Muscle of leg (tissue), 16 donors: ENCODE data around the gene SLC39A12. TPM values are rescaled to one million over a fixed set of nuclear protein-coding genes. Genes with fewer than 3 reads are reported as not detected.

Source experiments
- DNase-seq: peaks from one replicate; pipeline ENCODE4 v3.0.0; 2013
- H3K27ac ChIP-seq: one replicate; pipeline ENCODE4 v1.5.1; 2013; ENCODE audit warnings: mild to moderate bottlenecking, low read length, control low read depth
- H3K27me3 ChIP-seq: one replicate; pipeline ENCODE4 v1.6.1; 2013; ENCODE audit warnings: low read length; ENCODE audit not compliant: control insufficient read depth, insufficient read depth
- H3K36me3 ChIP-seq: one replicate; pipeline ENCODE4 v1.6.1; 2013; ENCODE audit warnings: low read length; ENCODE audit not compliant: control insufficient read depth, insufficient read depth
- H3K4me1 ChIP-seq: one replicate; pipeline ENCODE4 v1.6.1; 2013; ENCODE audit warnings: low read length; ENCODE audit not compliant: control insufficient read depth, insufficient read depth
- H3K4me3 ChIP-seq: one replicate; pipeline ENCODE4 v1.5.1; 2013; ENCODE audit warnings: low read length, control low read depth
- H3K9me3 ChIP-seq: replicated peaks from 2 replicates; pipeline ENCODE4 v1.6.1; 2013; ENCODE audit warnings: low read depth, low read length; ENCODE audit not compliant: control insufficient read depth
- WGBS: methylation state at CpG from one replicate; pipeline ENCODE4 v1.1.5; 2013; ENCODE audit warnings: missing lambda C conversion rate; ENCODE audit not compliant: insufficient coverage; 5-methylcytosine and 5-hydroxymethylcytosine counted together
- long read RNA-seq, 11 donors: transcript quantifications; one replicate each; lab custom pipeline, GENCODE V29; 2026
- polyA plus RNA-seq, 8 donors: library from polyadenylated mRNA; unstranded; fragments of 120-200 nt; gene quantifications; one replicate each; pipeline versions ENCODE4 v1.2.1 to v1.2.3, GENCODE V29; 2013; ENCODE audit warnings: inconsistent platforms in 1 of 8, low replicate concordance in 1 of 8; ENCODE audit not compliant: insufficient read length in 8 of 8, insufficient read depth in 1 of 8
- total RNA-seq: library from RNA; stranded (reverse); fragments of 120-200 nt; gene quantifications from one replicate; pipeline ENCODE4 v1.2.4, GENCODE V29; 2013

Gene SLC39A12
- total RNA-seq = 0.04 TPM
- not detected for polyA plus RNA-seq
- long read RNA-seq, donor 1 = 0 reads
- long read RNA-seq, donor 2 = 0 reads
- long read RNA-seq, donor 3 = 0 reads
- long read RNA-seq, donor 4 = 0 reads
- long read RNA-seq, donor 5 = 0 reads
- long read RNA-seq, donor 6 = 0 reads
- long read RNA-seq, donor 7 = 0 reads
- long read RNA-seq, donor 8 = 0 reads
- long read RNA-seq, donor 9 = 0 reads
- long read RNA-seq, donor 10 = 0 reads
- long read RNA-seq, donor 11 = 0 reads

DNA sequence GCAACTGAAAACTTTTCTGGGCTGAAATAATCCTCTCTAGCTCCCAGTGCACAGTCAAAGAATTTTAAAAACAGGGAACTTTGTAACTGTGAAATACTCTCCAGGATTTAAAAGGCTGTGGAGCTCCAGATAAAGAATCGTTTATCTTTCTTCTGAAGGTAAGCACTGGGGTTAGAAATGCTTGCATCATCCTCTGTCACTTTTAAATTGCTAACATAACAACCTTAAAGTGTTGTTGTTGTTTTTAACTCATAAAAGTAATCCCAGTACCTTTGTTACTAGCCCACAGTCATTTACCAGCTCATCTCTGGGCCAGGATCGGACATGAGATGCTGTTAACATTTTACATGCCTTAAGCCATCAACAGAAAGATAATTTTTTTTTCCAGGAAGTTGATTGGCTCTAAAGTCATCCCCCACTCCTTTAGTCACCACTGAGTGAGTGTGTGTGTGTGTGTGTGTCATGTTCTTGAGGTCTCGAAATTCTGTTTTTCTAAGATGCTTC is at the start of gene SLC39A12:
Gene SLC39A12, plus strand, starts transcription at position 51 of the 504 bp plus-strand sequence. CDS start 1,359 bp downstream, outside the sequence.
- Histone ChIP-seq H3K4me3 (no peak within 1 kb of the TSS), H3K27me3 (no peaks in the 10 kb centered on the region), H3K4me1 (no peaks in the 10 kb centered on the region), H3K27ac (no peak within 1 kb of the TSS), H3K36me3 (no peaks in the 10 kb centered on the region), H3K9me3 (no peaks in the 10 kb centered on the region)
- WGBS = no CpG with 5 or more reads among the region's 3 CpGs
- no peak for DNase-seq

DNA sequence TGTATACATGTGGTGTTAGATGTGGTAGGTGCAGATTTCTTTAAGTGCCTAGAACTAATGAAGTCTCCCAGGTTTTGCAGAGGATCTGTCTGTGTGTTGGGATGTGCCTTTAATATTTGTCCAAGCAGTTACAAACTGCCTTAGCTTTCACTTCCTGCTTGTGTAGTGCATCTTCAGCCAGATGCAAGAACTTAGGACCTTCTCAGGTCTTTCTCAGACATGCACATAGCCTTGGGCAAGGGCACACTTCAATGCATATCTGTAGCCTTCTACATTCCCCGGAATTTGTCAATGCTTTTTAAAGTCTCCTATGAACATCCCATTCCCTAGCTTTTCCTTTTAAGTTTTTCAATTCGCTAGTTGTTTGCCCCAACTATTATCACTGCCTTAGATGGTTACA is 47.2 kb upstream of the SLC39A12 start:
- Histone ChIP-seq H3K27me3 (no peaks in the 10 kb centered on the region), H3K36me3 (no peaks in the 10 kb centered on the region), H3K4me3 (no peak overlapping the region), H3K27ac (no peak overlapping the region), H3K4me1 (no peaks in the 10 kb centered on the region), H3K9me3 (no peaks in the 10 kb centered on the region)
- WGBS = 86% methylated on average over 1 of the region's 2 CpGs
- no peak for DNase-seq

DNA sequence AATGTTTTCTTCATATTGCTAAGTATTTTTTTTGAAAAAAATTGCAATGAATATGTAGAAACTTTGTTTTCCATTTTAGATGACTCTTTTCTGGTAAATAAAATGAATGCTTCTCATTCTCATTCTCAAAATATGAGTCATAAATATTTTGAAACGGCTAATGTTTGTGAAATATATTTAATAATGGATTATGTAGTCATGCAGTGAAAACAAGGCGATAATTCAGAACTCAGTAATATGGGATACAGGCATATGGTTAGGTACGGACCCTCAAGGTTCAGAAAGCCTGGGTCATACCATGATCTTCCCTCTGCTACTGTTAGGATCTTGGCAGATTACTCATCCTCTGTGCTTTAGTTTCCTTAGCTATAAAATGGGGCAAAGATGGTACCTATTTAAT is 46.2 kb upstream of the SLC39A12 start:
- no peaks in the 10 kb centered on the region for H3K36me3 ChIP-seq
- no peaks in the 10 kb centered on the region for H3K27me3 ChIP-seq
- DNase-seq = no peak
- H3K4me3 ChIP-seq = no peak overlapping the region
- H3K27ac ChIP-seq = no peak overlapping the region
- H3K4me1 ChIP-seq = no peaks in the 10 kb centered on the region
- WGBS = no CpG with 5 or more reads among the region's 3 CpGs
- no peaks in the 10 kb centered on the region for H3K9me3 ChIP-seq

DNA sequence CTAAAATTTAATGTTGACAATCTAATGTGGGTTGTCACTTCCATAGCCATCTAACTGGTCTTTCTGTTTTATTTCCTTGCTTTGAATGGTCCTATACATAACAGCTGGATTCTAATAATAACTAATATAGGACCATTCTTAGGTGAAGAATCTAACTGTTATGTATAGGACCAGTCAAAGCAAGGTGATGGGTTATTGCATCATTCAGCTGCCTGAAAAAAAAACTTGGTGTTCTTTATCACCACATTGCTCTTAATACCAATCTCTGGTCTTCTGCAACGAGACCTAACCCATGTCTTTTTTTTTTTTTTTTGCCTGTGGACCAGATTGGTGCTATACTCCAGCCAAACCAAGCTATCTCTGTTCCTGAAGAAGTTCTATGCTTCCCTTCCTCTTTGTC is 45.7 kb upstream of the SLC39A12 start:
- no peak overlapping the region for H3K27ac ChIP-seq
- no peaks in the 10 kb centered on the region for H3K27me3 ChIP-seq
- no peaks in the 10 kb centered on the region for H3K4me1 ChIP-seq
- DNase-seq = no peak
- H3K9me3 ChIP-seq = no peaks in the 10 kb centered on the region
- no peak overlapping the region for H3K4me3 ChIP-seq
- 40% methylated on average over 1 of the region's 1 CpG for WGBS
- H3K36me3 ChIP-seq = no peaks in the 10 kb centered on the region

DNA sequence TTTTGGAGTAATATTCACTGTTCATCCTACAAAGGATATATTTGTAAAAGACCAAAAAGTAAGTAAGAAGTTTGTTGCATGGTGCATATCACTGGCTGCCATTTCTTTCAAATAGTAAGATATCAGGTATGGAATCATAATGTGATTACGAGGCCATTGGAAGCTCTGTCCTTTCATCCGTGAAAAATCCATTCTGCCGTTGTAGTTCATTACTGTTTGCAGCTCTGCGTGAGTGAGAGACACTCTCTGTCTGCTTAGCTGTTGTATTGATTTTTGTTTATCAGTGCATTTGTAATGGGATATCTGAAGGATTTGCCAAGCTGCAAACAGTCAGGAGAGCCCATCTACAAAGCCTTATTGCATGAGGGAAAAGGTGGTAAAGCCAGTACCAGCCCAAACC is 44.1 kb upstream of the SLC39A12 start:
- Histone ChIP-seq H3K4me3 (no peak overlapping the region), H3K36me3 (no peaks in the 10 kb centered on the region), H3K27ac (no peak overlapping the region), H3K4me1 (no peaks in the 10 kb centered on the region), H3K9me3 (no peaks in the 10 kb centered on the region), H3K27me3 (no peaks in the 10 kb centered on the region)
- no peak for DNase-seq
- WGBS = 60% methylated on average over 1 of the region's 4 CpGs

DNA sequence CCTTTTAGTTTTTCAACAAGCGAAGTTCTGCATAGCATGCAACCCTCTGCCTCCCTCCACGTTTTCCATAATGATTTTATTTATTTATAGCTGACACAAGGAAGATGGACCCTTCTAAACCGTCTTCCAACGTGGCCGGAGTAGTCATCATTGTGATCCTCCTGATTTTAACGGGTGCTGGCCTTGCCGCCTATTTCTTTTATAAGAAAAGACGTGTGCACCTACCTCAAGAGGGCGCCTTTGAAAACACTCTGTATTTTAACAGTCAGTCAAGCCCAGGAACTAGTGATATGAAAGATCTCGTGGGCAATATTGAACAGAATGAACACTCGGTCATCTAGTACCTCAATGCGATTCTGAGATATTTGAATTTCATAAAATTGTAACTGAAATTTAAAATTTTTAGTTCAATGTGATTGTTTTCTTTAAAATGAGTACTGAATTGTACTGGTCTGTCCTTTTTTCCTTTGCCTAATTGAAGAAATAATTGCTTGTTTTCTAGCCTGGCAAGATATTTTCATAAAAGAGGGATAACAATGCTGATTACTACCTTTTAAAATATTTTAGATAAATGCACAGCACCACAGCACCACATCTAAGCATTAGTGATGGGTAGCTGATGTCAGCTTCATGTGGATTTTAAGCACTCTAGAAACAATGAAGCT is 41.5 kb upstream of the SLC39A12 start:
- DNase-seq = peak; percentile 62
- Histone ChIP-seq H3K4me1 (no peaks in the 10 kb centered on the region), H3K27ac (no peak overlapping the region), H3K9me3 (no peaks in the 10 kb centered on the region), H3K36me3 (no peaks in the 10 kb centered on the region), H3K4me3 (no peak overlapping the region), H3K27me3 (no peaks in the 10 kb centered on the region)
- WGBS = 0% methylated on average over 1 of the region's 12 CpGs

DNA sequence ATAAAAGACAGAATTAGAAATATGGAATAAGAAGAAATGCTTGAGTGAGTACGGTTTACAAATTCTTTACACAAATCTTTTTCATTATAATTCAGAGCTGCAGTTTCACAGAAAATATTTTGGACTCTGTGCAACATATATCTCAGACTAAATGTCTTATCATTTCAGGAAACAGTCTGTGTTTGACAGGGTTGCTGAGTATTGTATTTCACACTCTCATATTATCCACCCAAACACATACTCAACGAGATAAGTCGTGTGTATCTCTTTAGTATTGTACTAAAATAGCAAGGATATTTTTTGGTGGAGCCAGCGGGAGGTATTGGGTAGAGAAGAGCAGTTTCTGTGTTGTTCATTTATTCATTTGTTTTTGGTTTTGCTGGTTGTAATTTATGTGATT is 39.0 kb upstream of the SLC39A12 start:
- Histone ChIP-seq H3K4me1 (no peaks in the 10 kb centered on the region), H3K9me3 (no peaks in the 10 kb centered on the region), H3K27me3 (no peaks in the 10 kb centered on the region), H3K4me3 (no peak overlapping the region), H3K36me3 (no peaks in the 10 kb centered on the region), H3K27ac (no peak overlapping the region)
- DNase-seq = no peak
- no CpG with 5 or more reads among the region's 4 CpGs for WGBS

DNA sequence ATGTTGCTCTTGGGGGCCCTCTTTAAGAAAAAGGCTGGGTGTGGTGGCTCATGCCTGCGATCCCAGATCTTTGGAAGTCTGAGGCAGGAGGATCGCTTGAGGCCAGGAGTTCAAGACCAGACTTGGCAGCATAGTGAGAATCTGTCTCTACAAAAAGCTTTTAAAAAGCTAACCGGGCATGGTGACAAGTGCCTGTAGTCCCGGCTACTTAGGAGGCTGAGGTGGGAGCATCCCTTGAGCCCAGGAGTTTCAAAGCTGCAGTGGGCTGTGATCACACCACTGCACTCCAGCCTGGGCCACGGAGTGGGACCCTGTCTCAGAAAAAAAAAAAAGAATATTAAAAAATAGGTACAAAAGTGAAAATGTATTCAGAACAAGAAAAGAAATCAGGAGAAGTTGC is 38.1 kb upstream of the SLC39A12 start:
- H3K27ac ChIP-seq = no peak overlapping the region

DNA sequence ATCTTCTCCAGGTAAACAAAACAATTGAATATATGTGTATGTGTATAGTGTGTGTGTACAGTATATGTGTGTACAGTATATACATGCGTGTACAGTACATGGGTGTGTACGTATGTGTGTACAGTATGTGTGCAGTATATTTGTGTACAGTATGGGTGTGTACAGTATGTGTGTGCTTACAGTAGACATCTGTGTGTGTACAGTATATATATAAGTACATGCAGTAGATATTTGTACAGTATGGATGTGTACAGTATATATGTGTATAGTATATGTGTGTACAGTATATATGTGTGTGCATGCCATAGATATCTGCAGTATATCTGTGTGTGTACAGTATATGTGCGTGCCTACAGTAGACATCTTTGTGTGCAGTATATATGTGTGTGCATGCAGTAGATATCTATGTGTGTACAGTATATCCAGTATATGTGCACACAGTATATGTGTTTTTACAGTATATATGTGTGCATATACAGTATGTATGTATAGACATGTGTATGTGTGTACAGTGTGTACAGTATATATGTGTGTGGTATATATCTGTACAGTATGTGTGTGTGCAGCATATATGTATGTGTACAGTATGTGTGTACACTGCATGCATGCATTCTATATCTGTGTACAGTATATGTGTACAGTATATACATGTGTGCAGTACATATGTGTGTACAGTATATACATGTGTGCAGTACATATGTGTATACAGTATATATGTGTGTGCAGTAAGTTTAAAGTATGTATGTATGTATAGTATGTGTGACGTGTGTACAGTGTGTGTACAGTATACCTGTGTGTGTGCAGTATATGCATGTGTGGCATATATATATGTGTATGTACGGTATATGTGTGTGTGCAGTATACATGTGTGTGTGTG is 37.3 kb upstream of the SLC39A12 start:
- H3K4me1 ChIP-seq = no peaks in the 10 kb centered on the region
- no peak overlapping the region for H3K4me3 ChIP-seq
- WGBS = 81% methylated on average over 4 of the region's 5 CpGs
- no peak overlapping the region for H3K27ac ChIP-seq
- no peaks in the 10 kb centered on the region for H3K27me3 ChIP-seq
- H3K36me3 ChIP-seq = no peaks in the 10 kb centered on the region
- H3K9me3 ChIP-seq = no peaks in the 10 kb centered on the region
- DNase-seq = no peak

More for the DNA sequence above, 38.1 kb upstream of the SLC39A12 start:
- Histone ChIP-seq H3K4me3 (no peak overlapping the region), H3K36me3 (no peaks in the 10 kb centered on the region), H3K9me3 (no peaks in the 10 kb centered on the region), H3K4me1 (no peaks in the 10 kb centered on the region), H3K27me3 (no peaks in the 10 kb centered on the region)
- peak; percentile 7 for DNase-seq
- WGBS = 43% methylated on average over 4 of the region's 5 CpGs

DNA sequence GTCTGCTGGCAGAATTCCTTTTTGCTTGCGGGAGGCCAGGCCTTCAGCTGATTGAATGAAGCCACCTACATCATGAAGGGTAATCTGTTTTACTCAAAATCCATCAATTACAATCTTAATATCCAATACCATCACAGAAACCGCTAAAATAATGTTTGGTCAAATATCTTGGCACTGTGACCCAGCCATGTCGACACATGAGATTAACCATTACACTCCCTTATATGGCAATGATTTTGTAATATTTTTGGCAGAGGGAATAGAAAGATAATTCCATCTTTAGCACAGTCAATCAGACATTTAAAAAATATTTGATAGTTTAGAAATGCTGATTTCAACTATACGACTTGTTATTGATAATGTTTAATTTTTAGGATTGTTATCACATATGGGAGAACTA is 36.5 kb upstream of the SLC39A12 start:
- Histone ChIP-seq H3K9me3 (no peaks in the 10 kb centered on the region), H3K36me3 (no peaks in the 10 kb centered on the region), H3K4me1 (no peaks in the 10 kb centered on the region), H3K27ac (no peak overlapping the region), H3K27me3 (no peaks in the 10 kb centered on the region), H3K4me3 (no peak overlapping the region)
- DNase-seq = no peak
- no CpG with 5 or more reads among the region's 4 CpGs for whole genome bisulfite sequencing
